Activated T-helper 2 cell treated with anti-CD3 and anti-CD28 coated beads, Interferon-gamma antibody, Interleukin-2, Interleukin-4, amounts not matched to agents 10 μg/mL and 5 μg/mL and 100 μg/mL, durations not matched to agents 14 hours and 24 hours and 36 hours (primary cell): ENCODE results near the gene SGPP2. TPM values are rescaled to one million over a fixed set of nuclear protein-coding genes. Genes with fewer than 3 reads are reported as not detected.

Experiments used
- DNase-seq: peaks from one replicate; pipeline ENCODE4 v3.0.0; 2021; ENCODE audit warnings: low spot score
- H3K27ac Mint-ChIP-seq: one replicate; pipeline ENCODE4 v1.8.0; 2021; ENCODE audit warnings: mixed read lengths
- H3K27me3 Mint-ChIP-seq: one replicate; pipeline ENCODE4 v1.8.0; 2021; ENCODE audit warnings: low read depth, mixed read lengths
- H3K36me3 Mint-ChIP-seq: one replicate; pipeline ENCODE4 v1.8.0; 2021; ENCODE audit warnings: low read depth, mixed read lengths
- H3K4me1 Mint-ChIP-seq: one replicate; pipeline ENCODE4 v1.8.0; 2021; ENCODE audit warnings: low read depth, mixed read lengths
- H3K4me3 Mint-ChIP-seq: one replicate; pipeline ENCODE4 v1.8.0; 2021; ENCODE audit warnings: low read depth, mild to moderate bottlenecking, moderate library complexity, mixed read lengths
- H3K9me3 Mint-ChIP-seq: one replicate; pipeline ENCODE4 v1.8.0; 2021; ENCODE audit warnings: mixed read lengths
- intact Hi-C: fragments of 100-400 bp; cut with micrococcal nuclease; formaldehyde crosslinking; loops from one replicate; pipeline ENCODE4 v1.15.1; 2023
- total RNA-seq: library from RNA; stranded (reverse); gene quantifications from 2 replicates; pipeline ENCODE4 v1.2.3, GENCODE V29; 2022

The SGPP2 gene
- total RNA-seq, 1 donor from 2014 or later = 11.4 TPM

DNA sequence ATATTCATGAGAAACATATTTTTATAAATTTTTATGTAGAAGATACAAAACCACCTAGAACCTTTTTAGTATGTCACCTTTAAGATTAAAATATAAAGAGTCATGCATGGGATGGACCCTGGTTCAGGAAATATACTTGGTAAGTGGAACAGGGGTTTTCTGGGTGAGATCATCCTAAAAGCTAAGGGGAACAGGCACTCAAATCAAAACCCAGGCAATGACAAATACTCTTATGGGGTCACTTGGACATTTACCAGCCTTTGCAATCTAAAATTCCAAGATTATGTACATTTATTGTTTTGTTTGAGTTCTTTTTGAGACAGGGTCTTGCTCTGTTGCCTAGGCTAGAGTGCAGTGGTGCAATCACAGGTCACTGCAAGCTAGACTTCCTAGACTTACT is 65.8 kb downstream of the SGPP2 start:
- no peak overlapping the region for H3K27ac Mint-ChIP-seq
- intact Hi-C loops = no loop called here
- H3K36me3 Mint-ChIP-seq = no peaks in the 10 kb centered on the region
- H3K27me3 Mint-ChIP-seq = no peaks in the 10 kb centered on the region
- no peak overlapping the region for H3K4me3 Mint-ChIP-seq
- no peak for DNase-seq
- peaks cover 5% of the 10 kb centered on the region for H3K9me3 Mint-ChIP-seq
- H3K4me1 Mint-ChIP-seq = no peaks in the 10 kb centered on the region

DNA sequence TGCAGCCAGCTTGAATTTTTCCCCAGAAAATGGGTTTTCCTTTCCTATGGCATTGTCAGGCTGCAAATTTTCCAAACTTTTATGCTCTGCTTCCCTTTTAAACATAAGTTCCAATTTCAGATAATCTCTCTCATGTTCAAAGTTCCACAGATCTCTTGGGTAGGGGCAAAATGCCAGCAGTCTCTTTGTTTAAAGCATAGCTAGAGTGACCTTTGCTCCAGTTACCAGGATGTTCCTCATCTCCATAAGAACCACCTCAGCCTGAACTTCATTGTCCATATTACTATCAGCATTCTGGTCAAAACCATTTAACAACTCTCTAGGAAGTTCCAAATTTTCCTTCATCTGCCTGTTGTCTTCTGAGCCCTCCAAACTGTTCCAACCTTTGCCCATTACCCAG is 68.3 kb downstream of the SGPP2 start:
- Mint-ChIP-seq H3K4me1 (peaks cover 3% of the 10 kb centered on the region), H3K27ac (no peak overlapping the region), H3K27me3 (no peaks in the 10 kb centered on the region), H3K4me3 (no peak overlapping the region), H3K36me3 (no peaks in the 10 kb centered on the region), H3K9me3 (peaks cover 5% of the 10 kb centered on the region)
- DNase-seq = no peak
- intact Hi-C loops = no loop called here

GRCh38 chr2:222494104-222494739 is 69.9 kb downstream of the SGPP2 start:
- Mint-ChIP-seq H3K27ac (no peak overlapping the region), H3K4me3 (no peak overlapping the region), H3K9me3 (peaks cover 5% of the 10 kb centered on the region), H3K36me3 (no peaks in the 10 kb centered on the region), H3K27me3 (no peaks in the 10 kb centered on the region), H3K4me1 (peaks cover 3% of the 10 kb centered on the region)
- intact Hi-C loops = no loop called here
- DNase-seq = no peak

GRCh38 chr2:222495388-222495787 is 71.0 kb downstream of the SGPP2 start:
- intact Hi-C loops = no loop called here
- H3K4me1 Mint-ChIP-seq = peaks cover 3% of the 10 kb centered on the region
- H3K9me3 Mint-ChIP-seq = peaks cover 5% of the 10 kb centered on the region
- no peaks in the 10 kb centered on the region for H3K36me3 Mint-ChIP-seq
- DNase-seq = no peak
- no peaks in the 10 kb centered on the region for H3K27me3 Mint-ChIP-seq
- H3K4me3 Mint-ChIP-seq = no peak overlapping the region
- H3K27ac Mint-ChIP-seq = no peak overlapping the region

- Mint-ChIP-seq H3K9me3 (no peaks in the 10 kb centered on the region), H3K27ac (no peak overlapping the region), H3K4me1 (peaks cover 3% of the 10 kb centered on the region), H3K36me3 (no peaks in the 10 kb centered on the region), H3K27me3 (no peaks in the 10 kb centered on the region), H3K4me3 (no peak overlapping the region)
- intact Hi-C loops = no loop called here
- DNase-seq = no peak
These were observed 74.9 kb downstream of the SGPP2 start for GRCh38 chr2:222499226-222499625.

- H3K27me3 Mint-ChIP-seq = peaks cover 2% of the 10 kb centered on the region
- H3K4me3 Mint-ChIP-seq = no peak overlapping the region
- DNase-seq = no peak
- H3K4me1 Mint-ChIP-seq = peaks cover 6% of the 10 kb centered on the region
- no peak overlapping the region for H3K27ac Mint-ChIP-seq
- no peaks in the 10 kb centered on the region for H3K9me3 Mint-ChIP-seq
- intact Hi-C loops = no loop called here
- peaks cover 7% of the 10 kb centered on the region for H3K36me3 Mint-ChIP-seq
These were observed 79.8 kb downstream of the SGPP2 start for GRCh38 chr2:222504191-222504590.

DNA sequence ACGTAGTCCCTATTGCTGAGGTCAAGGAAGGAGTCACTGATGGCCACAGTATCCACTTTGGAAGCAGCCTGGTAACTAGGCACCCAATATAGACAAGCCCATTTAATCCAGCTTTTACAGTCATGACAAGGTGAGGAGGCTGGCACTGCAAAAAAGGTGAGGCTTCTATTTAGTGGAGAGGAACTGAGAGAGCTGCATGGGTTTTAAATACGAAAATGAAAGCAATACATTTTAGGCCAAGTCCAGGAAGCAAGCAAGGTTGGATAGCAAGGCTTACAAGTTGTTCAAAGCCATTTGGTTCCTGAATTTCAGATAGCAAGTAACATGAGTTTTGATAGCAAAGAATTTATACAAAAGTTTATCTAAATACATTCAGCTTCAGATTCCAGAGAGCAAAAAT is 80.4 kb downstream of the SGPP2 start:
- Mint-ChIP-seq H3K27ac (no peak overlapping the region), H3K9me3 (no peaks in the 10 kb centered on the region), H3K27me3 (peaks cover 2% of the 10 kb centered on the region), H3K4me1 (peaks cover 6% of the 10 kb centered on the region), H3K4me3 (no peak overlapping the region), H3K36me3 (peaks cover 7% of the 10 kb centered on the region)
- no peak for DNase-seq
- intact Hi-C loops = no loop called here

- intact Hi-C loops = no loop called here
- Mint-ChIP-seq H3K4me3 (no peak overlapping the region), H3K27me3 (peaks cover 2% of the 10 kb centered on the region), H3K9me3 (no peaks in the 10 kb centered on the region), H3K36me3 (peaks cover 7% of the 10 kb centered on the region), H3K27ac (no peak overlapping the region), H3K4me1 (peaks cover 6% of the 10 kb centered on the region)
- DNase-seq = no peak
These were observed 82.0 kb downstream of the SGPP2 start for GRCh38 chr2:222506230-222506935.

GRCh38 chr2:222514901-222515300 is 90.6 kb downstream of the SGPP2 start:
- Mint-ChIP-seq H3K27me3 (peaks cover 2% of the 10 kb centered on the region), H3K4me1 (no peaks in the 10 kb centered on the region), H3K27ac (no peak overlapping the region), H3K36me3 (no peaks in the 10 kb centered on the region), H3K4me3 (no peak overlapping the region), H3K9me3 (no peaks in the 10 kb centered on the region)
- intact Hi-C loops = no loop called here
- no peak for DNase-seq

DNA sequence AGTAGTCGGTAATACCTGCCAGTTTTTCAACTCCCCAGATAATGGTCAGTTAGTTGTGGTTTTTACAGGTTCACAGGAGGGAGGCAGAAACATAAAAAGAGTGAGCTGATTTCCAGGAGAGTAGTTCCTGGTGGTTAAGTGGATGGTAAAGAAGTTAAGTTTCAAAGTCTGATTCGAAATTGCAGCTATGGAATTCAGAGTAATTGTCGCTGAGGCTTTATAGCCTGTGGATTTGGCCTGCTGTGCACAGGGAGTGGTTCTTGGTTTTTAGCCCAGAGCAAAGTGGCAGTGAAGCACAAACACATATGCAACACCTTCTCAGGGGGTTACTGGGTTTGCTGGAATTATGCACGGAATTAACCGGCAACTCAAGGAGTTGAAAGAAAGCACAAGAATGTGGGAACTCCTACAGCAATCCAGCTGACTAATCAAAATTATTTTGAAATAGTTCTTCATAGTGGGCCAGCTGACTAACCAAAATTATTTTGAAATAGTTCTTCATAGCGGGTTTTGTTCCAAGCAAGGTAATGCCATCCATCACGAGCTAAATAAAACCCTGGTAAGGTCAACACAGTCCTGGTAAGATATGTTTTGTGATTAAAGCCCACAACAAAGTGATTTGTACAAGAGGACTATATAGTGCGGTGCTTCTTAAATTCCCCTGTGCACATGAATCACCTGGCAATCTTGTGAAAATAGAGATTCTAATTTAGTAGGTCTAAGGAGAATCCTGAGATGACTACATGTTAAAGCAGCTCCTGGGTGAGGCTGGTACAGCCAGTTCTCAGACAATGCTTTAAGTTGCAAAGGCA is 94.4 kb downstream of the SGPP2 start:
- DNase-seq = no peak
- intact Hi-C loops = no loop called here
- Mint-ChIP-seq H3K27ac (no peak overlapping the region), H3K9me3 (no peaks in the 10 kb centered on the region), H3K36me3 (no peaks in the 10 kb centered on the region), H3K4me1 (no peaks in the 10 kb centered on the region), H3K27me3 (peaks cover 2% of the 10 kb centered on the region), H3K4me3 (no peak overlapping the region)

- Mint-ChIP-seq H3K27ac (no peak overlapping the region), H3K9me3 (no peaks in the 10 kb centered on the region), H3K4me1 (no peaks in the 10 kb centered on the region), H3K4me3 (no peak overlapping the region), H3K36me3 (peaks cover 5% of the 10 kb centered on the region), H3K27me3 (peaks cover 2% of the 10 kb centered on the region)
- intact Hi-C loops = no loop called here
- no peak for DNase-seq
These were observed 96.8 kb downstream of the SGPP2 start for GRCh38 chr2:222521099-222521498.

- Mint-ChIP-seq H3K9me3 (no peaks in the 10 kb centered on the region), H3K27ac (no peak overlapping the region), H3K4me3 (no peak overlapping the region), H3K36me3 (peaks cover 9% of the 10 kb centered on the region), H3K27me3 (peaks cover under 1% of the 10 kb centered on the region), H3K4me1 (no peaks in the 10 kb centered on the region)
- DNase-seq = no peak
- intact Hi-C loops = no loop called here
These were observed 97.7 kb downstream of the SGPP2 start for GRCh38 chr2:222522082-222522481.
